GM23248 (cell line): ENCODE measurements around the gene TGM2. TPM values are rescaled to one million over a fixed set of nuclear protein-coding genes. Genes with fewer than 3 reads are reported as not detected.

Experiments used
- DNase-seq: peaks from one replicate; pipeline ENCODE4 v3.0.0-alpha.2; 2015
- H2AFZ ChIP-seq: fragments of 200-600 bp; sonication (generic); 2 replicates; pipeline ENCODE4 v1.6.1; 2016; ENCODE audit warnings: antibody characterized with exemption
- H3F3A ChIP-seq: fragments of 200-600 bp; sonication (generic); 2 replicates; pipeline ENCODE4 v1.6.1; 2016; ENCODE audit warnings: mild to moderate bottlenecking, antibody characterized with exemption, mixed run types; ENCODE audit not compliant: insufficient read depth
- H3K27ac ChIP-seq: fragments of 200-600 bp; sonication (generic); 2 replicates; pipeline ENCODE4 v1.5.1; 2016; ENCODE audit warnings: mild to moderate bottlenecking
- H3K27me3 ChIP-seq: fragments of 200-600 bp; sonication (generic); replicated peaks from 2 replicates; pipeline ENCODE4 v1.6.1; 2016; ENCODE audit warnings: mild to moderate bottlenecking; ENCODE audit not compliant: insufficient read depth
- H3K36me3 ChIP-seq: fragments of 200-600 bp; sonication (generic); 2 replicates; pipeline ENCODE4 v1.6.1; 2016; ENCODE audit warnings: low read depth, mild to moderate bottlenecking
- H3K4me1 ChIP-seq: fragments of 200-600 bp; sonication (generic); 2 replicates; pipeline ENCODE4 v1.6.1; 2016; ENCODE audit warnings: mild to moderate bottlenecking; ENCODE audit not compliant: insufficient read depth
- H3K4me2 ChIP-seq: fragments of 200-600 bp; sonication (generic); one replicate; pipeline ENCODE4 v1.6.1; 2016; ENCODE audit warnings: mild to moderate bottlenecking; ENCODE audit not compliant: unreplicated experiment
- H3K4me3 ChIP-seq: fragments of 200-600 bp; sonication (generic); 2 replicates; pipeline ENCODE4 v1.5.1; 2016; ENCODE audit warnings: mild to moderate bottlenecking
- H3K79me2 ChIP-seq: fragments of 200-600 bp; sonication (generic); 2 replicates; pipeline ENCODE4 v1.6.1; 2016; ENCODE audit warnings: mild to moderate bottlenecking; ENCODE audit not compliant: insufficient read depth
- H3K9ac ChIP-seq: fragments of 200-600 bp; sonication (generic); 2 replicates; pipeline ENCODE4 v1.6.1; 2016; ENCODE audit warnings: mild to moderate bottlenecking
- H3K9me2 ChIP-seq: fragments of 200-600 bp; sonication (generic); 2 replicates; pipeline ENCODE4 v1.6.1; 2016; ENCODE audit warnings: mixed run types, mild to moderate bottlenecking, moderate library complexity; ENCODE audit not compliant: insufficient read depth
- H3K9me3 ChIP-seq: fragments of 200-600 bp; sonication (generic); one replicate; pipeline ENCODE4 v1.6.1; 2017; ENCODE audit warnings: low read depth
- H4K20me1 ChIP-seq: fragments of 200-600 bp; sonication (generic); 2 replicates; pipeline ENCODE4 v1.6.0; 2016; ENCODE audit not compliant: insufficient read depth
- EZH2 ChIP-seq: fragments of 200-600 bp; sonication (generic); IDR thresholded peaks from 2 replicates; pipeline ENCODE4 v1.6.1; 2018; ENCODE audit warnings: antibody characterized with exemption, mild to moderate bottlenecking; ENCODE audit not compliant: insufficient read depth, poor library complexity, severe bottlenecking
- EZH2phosphoT487 ChIP-seq: fragments of 200-600 bp; sonication (generic); IDR thresholded peaks from 2 replicates; pipeline ENCODE4 v1.6.1; 2018; ENCODE audit warnings: antibody characterized with exemption, moderate library complexity, mild to moderate bottlenecking, low read depth; ENCODE audit not compliant: insufficient read depth
- WGBS, 2 experiments: methylation state at CpG; one replicate each; pipeline ENCODE4 v1.1.6; 2015 to 2017; ENCODE audit warnings: low lambda C conversion rate in 2 of 2, low coverage in 1 of 2; ENCODE audit errors: missing lambda C conversion rate in 2 of 2; 5-methylcytosine and 5-hydroxymethylcytosine counted together
- in situ Hi-C: fragments of 300-500 bp; cut with MboI; formaldehyde crosslinking; loops from 2 replicates; pipeline ENCODE4 v1.15.0; 2020
- polyA plus RNA-seq: library from polyadenylated mRNA; unstranded; fragments of >200 nt; fragmentation: Nextera tagmentation; extraction: Ambion mirVana; gene quantifications from 2 replicates; pipeline ENCODE4 v1.2.1, GENCODE V29; 2016
- total RNA-seq: library from RNA; depleted of rRNA; stranded (reverse); fragments of >200 nt; shearing (Covaris generic); gene quantifications from 2 replicates; pipeline ENCODE4 v1.2.3, GENCODE V29; 2014

The TGM2 gene
- total and polyA plus RNA-seq, 2 experiments from 2014 or later, result 254 to 311 TPM

- H3K36me3 ChIP-seq, result no peaks in the 10 kb centered on the region
These were observed 13.0 kb upstream of the TGM2 start for GRCh38 chr20:38178065-38178491.

DNA sequence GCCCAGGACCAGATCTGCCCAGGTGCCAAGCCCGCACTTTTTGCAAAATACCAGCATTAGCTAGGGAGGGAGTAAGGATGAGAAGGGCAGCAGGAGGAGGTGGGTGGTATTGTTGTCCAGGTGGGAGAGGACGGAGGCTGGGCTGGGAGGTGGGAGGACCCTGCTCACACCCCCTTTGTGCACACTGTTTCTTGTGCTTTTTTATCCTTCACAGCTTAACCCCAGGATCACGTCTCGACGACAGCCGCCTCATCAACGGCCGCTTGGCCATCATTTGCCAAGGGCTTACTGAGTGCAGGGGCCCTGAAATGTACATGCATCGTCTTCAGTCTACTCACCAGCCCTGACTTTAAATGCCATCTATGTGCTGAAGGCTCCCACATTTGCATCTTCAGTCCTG is 12.1 kb upstream of the TGM2 start:
- Histone ChIP-seq H4K20me1 (no peaks in the 10 kb centered on the region), H3K79me2 (no peaks in the 10 kb centered on the region), H2AFZ (no peak overlapping the region), H3K9me3 (no peaks in the 10 kb centered on the region), H3K4me1 (peaks cover 23% of the 10 kb centered on the region), H3K9ac (no peak overlapping the region), H3K36me3 (no peaks in the 10 kb centered on the region), H3F3A (peaks cover 20% of the 10 kb centered on the region; the same call in 1 of the 2 replicates), H3K4me2 (no peak overlapping the region), H3K4me3 (no peak overlapping the region), H3K9me2 (no peaks in the 10 kb centered on the region), H3K27me3 (no peaks in the 10 kb centered on the region), H3K27ac (no peak overlapping the region)
- in situ Hi-C loops, result no loop called here
- WGBS, 2 experiments, result 92 to 94% methylated on average over 9 of the region's 9 CpGs
- TF ChIP-seq EZH2phosphoT487 (no peak), EZH2 (no peak)
- DNase-seq, result no peak

More at GRCh38 chr20:38178065-38178491, 13.0 kb upstream of the TGM2 start:
- Histone ChIP-seq H3K79me2 (no peaks in the 10 kb centered on the region), H3K4me1 (peaks cover 14% of the 10 kb centered on the region), H3K27ac (no peak overlapping the region), H3K4me2 (no peak overlapping the region), H3K9me3 (no peaks in the 10 kb centered on the region), H2AFZ (peak overlapping the region; percentile 41), H3K27me3 (no peaks in the 10 kb centered on the region), H3K4me3 (no peak overlapping the region), H3K9me2 (no peaks in the 10 kb centered on the region), H3F3A (peaks cover 12% of the 10 kb centered on the region; the same call in 1 of the 2 replicates), H4K20me1 (no peaks in the 10 kb centered on the region), H3K9ac (no peak overlapping the region)
- TF ChIP-seq EZH2phosphoT487 (no peak), EZH2 (no peak)
- WGBS, 2 experiments, result 48 to 51% methylated on average over 8 of the region's 8 CpGs
- in situ Hi-C loops, result no loop called here
- DNase-seq, result peak; percentile 43

- Histone ChIP-seq H3K4me2 (no peak overlapping the region), H3K9ac (no peak overlapping the region), H3K9me2 (no peaks in the 10 kb centered on the region), H3K27me3 (no peaks in the 10 kb centered on the region), H2AFZ (no peak overlapping the region), H3K9me3 (no peaks in the 10 kb centered on the region), H3K27ac (no peak overlapping the region), H3K79me2 (no peaks in the 10 kb centered on the region), H3K4me3 (no peak overlapping the region), H3K4me1 (peaks cover 40% of the 10 kb centered on the region), H4K20me1 (no peaks in the 10 kb centered on the region), H3F3A (peaks cover 37% of the 10 kb centered on the region), H3K36me3 (no peaks in the 10 kb centered on the region)
- DNase-seq, result no peak
- in situ Hi-C loops, result no loop called here
- WGBS, 2 experiments, result 78 to 81% methylated on average over 16 of the region's 16 CpGs
- TF ChIP-seq EZH2 (no peak), EZH2phosphoT487 (no peak)
These were observed 10.5 kb upstream of the TGM2 start for GRCh38 chr20:38175304-38176180.

DNA sequence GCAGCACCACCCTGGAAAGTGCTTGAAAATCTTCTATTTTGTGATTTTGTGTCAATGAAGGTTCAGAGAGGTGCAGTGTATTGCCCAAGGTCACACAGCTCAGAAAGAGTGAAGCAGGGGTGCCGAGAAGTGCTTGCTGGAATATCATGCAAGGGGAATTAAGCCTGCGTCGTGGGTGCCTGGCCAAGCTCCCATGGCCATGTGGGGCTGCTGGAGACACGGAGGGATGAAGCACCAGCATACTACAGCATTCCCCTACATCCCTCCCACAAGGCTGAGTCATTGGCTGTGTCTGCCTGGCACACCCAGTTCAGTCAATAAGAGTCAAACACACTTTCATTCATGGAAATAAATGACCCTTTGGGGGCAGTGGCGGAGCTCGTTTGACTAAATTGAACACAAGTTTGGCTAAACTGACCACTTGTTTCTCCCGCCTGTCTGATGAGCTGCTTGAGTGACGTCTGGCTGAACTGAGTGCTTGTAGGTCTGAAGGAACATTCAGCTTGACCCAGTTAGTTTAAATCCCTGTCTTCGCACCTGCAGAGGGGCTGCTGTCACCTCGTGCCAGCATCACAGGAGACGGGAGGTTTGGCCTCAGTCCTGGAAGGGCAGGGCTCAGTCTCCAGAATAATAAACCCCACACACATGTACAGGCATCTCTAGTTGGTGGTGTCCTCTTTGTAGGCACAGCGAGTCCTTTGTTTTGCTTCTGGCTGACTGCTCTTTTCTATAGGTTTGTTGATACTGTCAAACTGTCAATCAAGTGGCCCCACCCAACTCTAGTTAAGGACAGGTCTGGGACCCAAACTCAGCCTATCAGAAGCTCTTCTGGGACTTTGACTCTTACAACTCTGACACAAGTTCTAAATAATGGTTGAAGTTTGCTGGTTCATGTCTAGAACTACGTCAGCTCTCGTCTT is 8.4 kb upstream of the TGM2 start:
- no peak overlapping the region for H3K4me3 ChIP-seq
- no peaks in the 10 kb centered on the region for H3K79me2 ChIP-seq
- H3K4me2 ChIP-seq, result peak overlapping the region; percentile 53
- H3K27me3 ChIP-seq, result no peaks in the 10 kb centered on the region
- H3K36me3 ChIP-seq, result no peaks in the 10 kb centered on the region
- TF ChIP-seq EZH2phosphoT487 (no peak), EZH2 (no peak)
- H3K9me2 ChIP-seq, result no peaks in the 10 kb centered on the region
- 26 to 27% methylated on average over 14 of the region's 14 CpGs for WGBS, 2 experiments
- peak overlapping the region; percentile 26; the same call in 1 of the 2 replicates for H3K9ac ChIP-seq
- DNase-seq, result peak; percentile 97
- in situ Hi-C loops, result no loop called here
- peaks cover 46% of the 10 kb centered on the region for H3K4me1 ChIP-seq
- no peaks in the 10 kb centered on the region for H3K9me3 ChIP-seq
- no peaks in the 10 kb centered on the region for H4K20me1 ChIP-seq
- no peak overlapping the region for H2AFZ ChIP-seq
- H3F3A ChIP-seq, result peaks cover 44% of the 10 kb centered on the region
- peak overlapping the region; percentile 46 for H3K27ac ChIP-seq
